HEK293 (cell line): Measurements from ENCODE around the gene NANP.

Source experiments
- CTCF ChIA-PET: fragments of 350-600 bp; formaldehyde crosslinking; extraction: SDS; loops from one replicate; lab custom pipeline; 2021; ENCODE audit warnings: antibody characterized with exemption; lab: Yijun Ruan, JAX
- POLR2A ChIA-PET: fragments of 300-600 bp; formaldehyde crosslinking; extraction: SDS; loops from one replicate; lab custom pipeline; 2020; ENCODE audit warnings: antibody characterized with exemption, inconsistent platforms; lab: Yijun Ruan, JAX
- H3K27ac ChIP-seq: fragments of 200-500 bp; sonication (Bioruptor generic); 2 replicates; pipeline ENCODE4 v1.5.1; 2014; ENCODE audit warnings: low read depth, low read length, control low read depth, inconsistent platforms; ENCODE audit errors: extremely low read depth
- H3K36me3 ChIP-seq, 2 experiments: fragments of 200-500 bp in 1 of 2; sonication (Bioruptor generic) in 1 of 2; 1 replicate in 1 of 2; 2 replicates in 1 of 2; pipeline ENCODE4 v1.5.1; 2014 to 2017; ENCODE audit warnings: inconsistent platforms in 2 of 2, low read length in 2 of 2; ENCODE audit not compliant: control insufficient read depth in 2 of 2, insufficient read depth in 1 of 2
- H3K4me1 ChIP-seq: fragments of 200-500 bp; sonication (Bioruptor generic); 2 replicates; pipeline ENCODE4 v1.5.1; 2014; ENCODE audit warnings: mild to moderate bottlenecking, low read length, inconsistent platforms; ENCODE audit not compliant: control insufficient read depth, insufficient read depth
- H3K4me3 ChIP-seq: 2 replicates; pipeline ENCODE4 v1.5.1; 2011; ENCODE audit warnings: low read depth, mild to moderate bottlenecking, control low read depth, low read length, moderate library complexity
- H3K9me3 ChIP-seq: fragments of 200-500 bp; sonication (Bioruptor generic); 2 replicates; pipeline ENCODE4 v1.5.1; 2014; ENCODE audit warnings: low read depth, low read length, inconsistent platforms; ENCODE audit not compliant: control insufficient read depth, insufficient read depth
- EGR2 ChIP-seq: fragments of 450-650 bp; formaldehyde crosslinking; IDR thresholded peaks from 2 replicates; pipeline ENCODE4 v1.5.1; 2016; ENCODE audit warnings: low read depth, missing biosample characterization, missing genetic modification characterization
- HOXD13 ChIP-seq: sonication (generic); formaldehyde crosslinking; IDR thresholded peaks from 2 replicates; pipeline ENCODE4 v1.8.0; 2022; ENCODE audit warnings: missing genetic modification reagents, borderline replicate concordance
- KLF1 ChIP-seq: fragments of 450-650 bp; formaldehyde crosslinking; IDR thresholded peaks from 2 replicates; pipeline ENCODE4 v1.5.1; 2016; ENCODE audit warnings: missing biosample characterization, missing genetic modification characterization
- TCF7L2 ChIP-seq: IDR thresholded peaks from 2 replicates; pipeline ENCODE4 v1.6.1; 2011; ENCODE audit warnings: low read depth, mild to moderate bottlenecking, inconsistent platforms, low read length, moderate library complexity, borderline replicate concordance
- ZFHX2 ChIP-seq: fragments of 450-650 bp; formaldehyde crosslinking; conservative IDR thresholded peaks from 2 replicates; pipeline ENCODE4 v1.5.1; 2016; ENCODE audit warnings: missing biosample characterization, missing genetic modification characterization
- ZFP3 ChIP-seq: fragments of 450-650 bp; formaldehyde crosslinking; IDR thresholded peaks from 2 replicates; pipeline ENCODE4 v1.5.1; 2016; ENCODE audit warnings: low read depth, missing biosample characterization, missing genetic modification characterization
- ZNF121 ChIP-seq: fragments of 450-650 bp; formaldehyde crosslinking; IDR thresholded peaks from 2 replicates; pipeline ENCODE4 v1.5.1; 2016; ENCODE audit warnings: missing biosample characterization, missing genetic modification characterization
- ZNF148 ChIP-seq: fragments of 450-650 bp; formaldehyde crosslinking; IDR thresholded peaks from 2 replicates; pipeline ENCODE4 v1.5.0; 2017; ENCODE audit warnings: missing biosample characterization, missing genetic modification characterization, borderline replicate concordance
- ZNF157 ChIP-seq: fragments of 450-650 bp; formaldehyde crosslinking; IDR thresholded peaks from 2 replicates; pipeline ENCODE4 v1.5.1; 2016; ENCODE audit warnings: missing biosample characterization, missing genetic modification characterization
- ZNF184 ChIP-seq: fragments of 450-650 bp; IDR thresholded peaks from 2 replicates; pipeline ENCODE4 v1.5.1; 2018; ENCODE audit warnings: missing biosample characterization, mild to moderate bottlenecking, missing genetic modification characterization
- ZNF239 ChIP-seq: fragments of 450-650 bp; formaldehyde crosslinking; IDR thresholded peaks from 2 replicates; pipeline ENCODE4 v1.5.1; 2016; ENCODE audit warnings: missing biosample characterization, missing genetic modification characterization
- ZNF24 ChIP-seq: fragments of 450-650 bp; formaldehyde crosslinking; IDR thresholded peaks from 2 replicates; pipeline ENCODE4 v1.5.1; 2016; ENCODE audit warnings: missing biosample characterization, missing genetic modification characterization
- ZNF416 ChIP-seq: fragments of 450-650 bp; formaldehyde crosslinking; IDR thresholded peaks from 2 replicates; pipeline ENCODE4 v1.5.1; 2016; ENCODE audit warnings: missing biosample characterization, missing genetic modification characterization
- ZNF518A ChIP-seq: fragments of 450-650 bp; formaldehyde crosslinking; conservative IDR thresholded peaks from 2 replicates; pipeline ENCODE4 v1.5.1; 2016; ENCODE audit warnings: low read depth, missing biosample characterization, missing genetic modification characterization
- ZNF548 ChIP-seq: fragments of 450-650 bp; formaldehyde crosslinking; IDR thresholded peaks from 2 replicates; pipeline ENCODE4 v1.5.1; 2016; ENCODE audit warnings: missing biosample characterization, missing genetic modification characterization
- ZNF560 ChIP-seq: fragments of 450-650 bp; formaldehyde crosslinking; IDR thresholded peaks from 2 replicates; pipeline ENCODE4 v1.5.1; 2017; ENCODE audit warnings: missing biosample characterization, missing genetic modification characterization, borderline replicate concordance
- ZNF629 ChIP-seq: fragments of 450-650 bp; formaldehyde crosslinking; IDR thresholded peaks from 2 replicates; pipeline ENCODE4 v1.5.1; 2017; ENCODE audit warnings: missing biosample characterization, missing genetic modification characterization
- ZNF785 ChIP-seq: fragments of 450-650 bp; formaldehyde crosslinking; IDR thresholded peaks from 2 replicates; pipeline ENCODE4 v1.5.1; 2016; ENCODE audit warnings: missing biosample characterization, missing genetic modification characterization
- ZSCAN23 ChIP-seq: fragments of 450-650 bp; formaldehyde crosslinking; IDR thresholded peaks from 2 replicates; pipeline ENCODE4 v1.5.1; 2016; ENCODE audit warnings: missing biosample characterization, missing genetic modification characterization
- ZSCAN30 ChIP-seq: fragments of 450-650 bp; IDR thresholded peaks from 2 replicates; pipeline ENCODE4 v1.5.1; 2018; ENCODE audit warnings: missing biosample characterization, mild to moderate bottlenecking, missing genetic modification characterization, moderate library complexity
- ZSCAN4 ChIP-seq: fragments of 450-650 bp; formaldehyde crosslinking; IDR thresholded peaks from 2 replicates; pipeline ENCODE4 v1.5.1; 2017; ENCODE audit warnings: missing biosample characterization, missing genetic modification characterization

The NANP gene

GRCh38 chr20:25570148-25570530 is 53.7 kb downstream of the NANP start:
- ChIA-PET POLR2A (no interaction called here), CTCF (no interaction called here)
- peak; percentile 72 for TF ChIP-seq EGR2 (tag by site-specific recombination)
- no peak for TF ChIP-seq ZNF157 (tag by site-specific recombination)
- TF ChIP-seq ZFHX2 (tag by site-specific recombination): peak; percentile 77
- Histone ChIP-seq H3K9me3 (no peaks in the 10 kb centered on the region), H3K27ac (no peak overlapping the region), H3K36me3 (no peaks in the 10 kb centered on the region; a peak in 1 of 3 replicates), H3K4me3 (no peak overlapping the region), H3K4me1 (no peaks in the 10 kb centered on the region; the same call in 1 of the 2 replicates)

- H3K4me3 ChIP-seq: no peak overlapping the region
- POLR2A ChIA-PET: no interaction called here
- no peaks in the 10 kb centered on the region; a peak in 1 of 3 replicates for H3K36me3 ChIP-seq
- no peak overlapping the region for H3K27ac ChIP-seq
- TF ChIP-seq HOXD13 (CRISPR knock-in tag) (no peak), ZNF184 (no peak), ZNF785 (no peak), KLF1 (tag by site-specific recombination) (no peak), ZNF239 (tag by site-specific recombination) (no peak), ZNF548 (no peak), ZNF629 (tag by site-specific recombination) (no peak), ZSCAN23 (tag by site-specific recombination) (no peak), ZNF24 (no peak), ZSCAN4 (no peak), ZNF416 (tag by site-specific recombination) (no peak), ZSCAN30 (tag by site-specific recombination) (no peak), ZNF148 (tag by site-specific recombination) (no peak), ZNF560 (tag by site-specific recombination) (no peak), TCF7L2 (no peak), ZFP3 (tag by site-specific recombination) (no peak)
- CTCF ChIA-PET: interaction anchor here (0.6 to 0.7 kb wide), 2 partner anchors 47 to 58 kb away, joined by 3 to 4 read pairs; no protein-coding TSS in a partner anchor
- no peaks in the 10 kb centered on the region for H3K4me1 ChIP-seq
- H3K9me3 ChIP-seq: no peaks in the 10 kb centered on the region
Observed at GRCh38 chr20:25567286-25567685, 56.5 kb downstream of the NANP start.

- POLR2A ChIA-PET: no interaction called here
- H3K27ac ChIP-seq: no peak overlapping the region
- no peaks in the 10 kb centered on the region for H3K4me1 ChIP-seq
- H3K4me3 ChIP-seq: no peak overlapping the region
- no peaks in the 10 kb centered on the region; a peak in 1 of 3 replicates for H3K36me3 ChIP-seq
- H3K9me3 ChIP-seq: no peaks in the 10 kb centered on the region
- TF ChIP-seq ZNF518A (no peak), ZNF121 (tag by site-specific recombination) (peak; percentile 67; the same call in 1 of the 2 replicates)
- CTCF ChIA-PET: interaction anchor here (0.6 to 0.7 kb wide), 2 partner anchors 47 to 57 kb away, joined by 3 to 4 read pairs; no protein-coding TSS in a partner anchor
Observed at GRCh38 chr20:25566821-25567220, 57.0 kb downstream of the NANP start.
